Gastrocnemius medialis (tissue), 4 donors: ENCODE data around the gene SRRM2.

ENCODE experiments used
- CTCF ChIP-seq, 5 experiments: fragments of 450-650 bp in 3 of 5; fragments of 200-600 bp in 2 of 5; sonication (generic) in 2 of 5; IDR thresholded peaks in 4 of 5; conservative IDR thresholded peaks in 1 of 5; 1 replicate in 4 of 5; 2 replicates in 1 of 5; pipeline ENCODE4 v1.5.1; 2016 to 2019; ENCODE audit warnings: antibody characterized with exemption in 5 of 5, mild to moderate bottlenecking in 3 of 5, moderate library complexity in 3 of 5
- POLR2A ChIP-seq, 2 donors: fragments of 450-650 bp; IDR thresholded peaks; one replicate each; pipeline ENCODE4 v1.6.1; 2017; ENCODE audit warnings: antibody characterized with exemption in 2 of 2, mild to moderate bottlenecking in 2 of 2, moderate library complexity in 2 of 2

DNA sequence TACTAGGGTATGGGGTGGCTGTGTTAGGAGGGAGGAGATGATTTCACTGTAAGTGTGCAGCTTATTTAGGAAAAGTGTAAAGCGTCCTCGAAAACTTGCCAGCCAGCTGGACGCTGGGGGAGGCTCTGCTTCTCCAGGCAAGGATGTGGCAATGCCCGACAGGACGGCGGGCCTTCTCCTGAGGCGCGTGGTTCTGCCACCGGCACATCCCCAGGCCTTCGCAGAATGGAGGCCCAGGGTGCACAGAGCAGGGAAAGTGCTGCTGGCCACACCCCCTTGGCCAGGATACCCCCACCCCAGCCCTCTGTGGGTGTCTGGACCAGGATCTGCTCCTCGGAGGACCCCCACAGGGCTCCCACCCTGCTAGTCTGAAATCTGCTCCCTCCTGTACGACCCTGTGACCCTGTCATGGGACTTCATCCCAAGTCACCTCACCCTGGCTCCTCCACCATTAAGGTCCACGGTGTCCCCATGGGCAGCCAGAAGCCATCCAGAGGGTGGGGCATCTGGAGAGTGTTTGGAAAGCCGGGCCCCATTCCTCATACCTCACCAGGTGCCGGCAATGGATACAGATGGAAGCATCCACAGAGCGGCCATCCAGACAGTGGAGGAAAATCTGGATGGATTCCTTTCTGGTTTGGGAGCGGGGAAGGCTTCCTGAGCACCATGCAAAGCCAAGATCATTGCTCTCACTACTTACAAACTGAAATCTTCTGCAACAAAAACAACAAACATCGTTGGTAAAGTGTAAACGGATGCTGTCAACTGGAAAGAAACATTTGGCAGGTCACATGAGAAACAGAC lies 9.2 kb upstream of the SRRM2 start:
- no peak for TF ChIP-seq CTCF (IDR thresholded peaks at IDR 0.05 in 4 of 5, conservative IDR thresholded peaks at IDR 0.05 in 1 of 5)
- TF ChIP-seq POLR2A (IDR thresholded peaks at IDR 0.05) = no peak
